DMS153 (cell line): Measurements from ENCODE around the gene ALDH8A1.

Experiments
- DNase-seq: peaks from one replicate; lab custom pipeline; 2025; lab: John Stamatoyannopoulos, UW

ALDH8A1 gene

GRCh38 chr6:134951494-134952263 lies 1.8 kb upstream of the ALDH8A1 start:
- no peak for DNase-seq

DNA sequence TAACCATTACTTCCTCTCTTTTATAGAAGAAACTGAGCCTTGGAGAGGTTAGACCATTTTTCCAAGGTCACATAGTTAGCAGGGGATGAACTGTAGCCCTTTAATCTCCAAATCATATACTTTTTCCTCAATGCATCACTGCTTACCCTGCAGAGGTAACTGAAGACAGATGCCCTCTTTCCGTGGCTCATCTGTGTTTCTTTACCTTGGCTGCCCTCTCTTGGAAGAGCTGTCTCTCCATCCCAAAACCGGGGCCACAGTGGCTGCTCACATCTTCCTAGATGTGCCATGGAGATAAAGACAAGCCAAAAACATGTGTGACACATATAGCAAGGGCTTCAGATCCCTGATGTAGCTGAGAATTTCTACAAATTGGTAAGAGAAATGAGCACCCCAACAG lies 581 bp upstream of the ALDH8A1 start:
- no peak for DNase-seq

DNA sequence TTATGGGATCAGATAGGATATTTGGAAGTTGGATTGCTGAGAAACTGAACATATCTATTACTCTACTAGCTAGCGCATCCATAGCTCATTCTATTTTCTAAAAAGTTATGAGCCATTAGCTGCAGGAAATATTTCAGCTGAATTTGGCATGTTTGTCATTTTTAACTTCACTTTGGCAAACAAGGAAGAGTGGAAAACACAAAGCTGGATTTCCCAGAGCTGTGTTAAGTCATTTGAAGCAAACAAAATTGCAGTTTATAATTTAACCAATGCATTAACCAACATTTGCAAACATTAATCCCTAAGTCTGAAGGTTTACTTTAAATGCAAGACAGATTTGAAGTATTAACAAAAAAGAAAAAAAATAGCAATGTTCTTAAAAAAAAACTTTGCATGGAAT lies 1.2 kb downstream of the ALDH8A1 start:
- DNase-seq = no peak

DNA sequence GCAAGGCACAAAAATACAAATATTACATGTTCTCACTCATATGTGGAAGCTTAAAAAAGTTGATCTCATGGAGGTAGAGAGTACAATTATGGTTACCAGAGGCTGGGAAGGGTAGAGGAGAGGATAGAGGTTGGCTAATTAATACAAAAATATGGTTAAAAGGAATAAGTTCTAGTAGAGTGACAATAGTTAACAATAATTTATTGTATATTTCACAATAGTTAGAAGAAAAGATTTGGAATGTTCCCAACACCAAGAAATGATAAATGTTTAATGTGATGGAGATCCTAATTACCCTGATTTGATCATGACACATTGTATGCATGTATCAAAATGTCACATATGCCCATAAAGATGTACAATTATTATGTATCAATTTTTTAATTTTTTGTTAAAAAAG lies 1.8 kb downstream of the ALDH8A1 start:
- no peak for DNase-seq

DNA sequence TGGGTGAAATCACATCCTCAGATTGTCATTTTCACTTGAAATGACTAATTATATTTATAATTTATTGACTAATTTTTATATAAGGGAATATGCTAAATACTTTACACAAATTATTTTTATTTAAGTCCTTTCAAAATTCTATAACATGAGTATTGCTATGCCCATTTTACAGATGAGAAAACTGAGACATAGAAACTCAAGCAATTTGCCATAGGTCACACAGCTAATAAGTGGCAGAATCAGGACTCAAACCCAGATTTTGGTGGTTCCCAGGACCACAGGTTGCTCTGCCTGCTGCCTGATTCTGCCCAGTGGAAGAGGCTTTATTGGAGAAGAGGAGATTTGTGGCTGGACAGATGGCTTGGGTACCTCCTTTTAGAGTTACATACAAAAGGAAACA lies 4.9 kb downstream of the ALDH8A1 start:
- no peak for DNase-seq

GRCh38 chr6:134943522-134944111 lies 6.3 kb downstream of the ALDH8A1 start:
- DNase-seq = no peak

- DNase-seq = no peak
These were observed 11.0 kb downstream of the ALDH8A1 start for GRCh38 chr6:134938896-134939295.

GRCh38 chr6:134937426-134937825 lies 12.5 kb downstream of the ALDH8A1 start:
- DNase-seq = no peak

DNA sequence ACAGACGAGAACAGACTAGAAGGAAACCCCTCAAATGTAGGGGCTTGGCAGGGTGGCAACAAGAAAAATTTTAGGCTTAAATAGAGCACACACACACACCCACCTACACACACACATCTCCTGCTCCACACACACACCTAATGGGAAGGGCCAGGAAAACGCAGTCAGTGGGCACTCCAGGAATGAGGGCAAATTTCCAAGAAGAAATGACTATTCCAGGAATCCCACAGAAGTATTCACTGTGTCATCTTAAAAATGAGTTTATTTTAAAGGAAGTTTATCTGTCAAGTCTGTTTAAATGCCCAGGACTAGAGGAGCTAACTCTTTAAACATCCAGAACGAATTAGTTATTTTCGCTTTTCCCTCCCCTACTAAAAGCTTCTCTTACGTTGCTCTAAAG lies 13.0 kb downstream of the ALDH8A1 start:
- DNase-seq = no peak

GRCh38 chr6:134936476-134936875 lies 13.4 kb downstream of the ALDH8A1 start:
- DNase-seq = no peak

- no peak for DNase-seq
These were observed 15.0 kb downstream of the ALDH8A1 start for GRCh38 chr6:134934793-134935485.

GRCh38 chr6:134932535-134933470 lies 17.1 kb downstream of the ALDH8A1 start:
- no peak for DNase-seq

- no peak for DNase-seq
These were observed 17.8 kb downstream of the ALDH8A1 start for GRCh38 chr6:134932098-134932497.

DNA sequence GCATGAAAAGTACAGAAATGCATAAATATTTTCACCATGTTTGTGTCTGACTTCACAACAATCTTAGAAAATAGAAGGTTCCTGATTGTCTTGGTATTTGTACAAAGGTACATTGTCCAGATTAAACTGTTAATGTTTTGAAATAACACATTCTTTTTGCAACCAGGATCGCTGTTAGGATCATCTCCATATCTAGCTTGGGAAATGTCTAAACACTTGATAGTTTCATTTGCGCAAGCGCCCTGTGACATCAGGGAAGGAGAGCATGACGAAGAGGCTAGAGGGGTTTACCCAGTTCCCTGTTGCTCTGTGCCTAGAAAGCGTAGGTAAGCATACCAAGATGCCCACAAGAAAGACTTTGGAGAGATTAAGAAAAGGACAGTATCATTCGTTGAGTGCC lies 19.4 kb downstream of the ALDH8A1 start:
- no peak for DNase-seq

DNA sequence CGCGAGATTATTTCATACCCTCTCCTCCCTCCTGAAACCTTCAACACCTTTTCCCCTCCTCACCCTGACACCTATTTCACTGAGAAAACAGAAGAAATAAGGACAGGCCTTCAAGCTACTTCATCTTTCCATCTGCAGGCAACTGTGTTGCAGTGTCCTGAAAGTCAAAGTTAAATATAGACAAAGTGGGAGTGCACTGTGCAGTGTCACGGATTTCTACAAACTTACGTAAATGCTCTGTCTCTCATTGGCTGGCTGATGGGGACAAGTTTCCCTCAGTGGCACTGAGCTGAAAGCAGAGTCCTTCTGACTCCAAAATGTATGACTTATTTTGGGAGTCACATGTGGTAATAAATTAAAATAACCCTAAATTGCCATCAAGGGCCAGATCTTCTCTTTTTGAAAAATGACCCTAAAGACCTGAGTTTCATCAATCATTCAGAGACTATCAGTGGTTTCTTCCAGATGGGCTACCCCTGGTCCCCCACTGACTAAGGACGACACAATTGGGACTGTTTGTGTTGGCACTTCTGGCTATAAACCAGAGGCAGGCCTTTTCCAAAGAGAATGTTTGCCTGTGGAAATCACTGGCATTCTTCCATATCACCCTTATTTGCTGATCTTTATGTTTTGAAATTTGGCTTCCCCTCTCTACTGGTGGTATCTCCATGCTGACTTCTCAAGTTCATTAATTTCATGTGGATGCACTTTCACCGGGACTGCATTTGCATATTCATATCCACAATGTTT lies 21.6 kb downstream of the ALDH8A1 start:
- DNase-seq = no peak

GRCh38 chr6:134925800-134926199 lies 24.1 kb downstream of the ALDH8A1 start:
- DNase-seq = no peak

- no peak for DNase-seq
These were observed 28.1 kb downstream of the ALDH8A1 start for GRCh38 chr6:134921721-134922261.

DNA sequence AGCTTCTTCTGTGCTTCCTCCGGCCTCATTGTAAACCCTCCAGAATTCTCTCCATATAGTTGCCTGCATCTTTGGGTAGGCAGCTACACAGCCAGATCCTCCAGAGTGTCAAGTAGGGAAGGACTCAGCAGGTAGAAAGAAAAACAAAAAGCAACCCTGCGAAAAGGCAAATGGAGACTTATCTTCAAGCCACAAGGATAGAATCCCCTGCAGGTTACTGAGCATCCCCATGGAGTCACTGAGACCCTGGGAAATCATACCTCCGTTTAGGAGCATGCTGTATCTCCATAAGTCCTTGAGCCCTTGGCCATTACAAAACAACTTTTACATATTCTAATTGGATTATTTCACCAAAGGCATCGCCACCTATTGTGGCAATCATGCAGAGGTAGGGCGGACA lies 28.6 kb downstream of the ALDH8A1 start:
- no peak for DNase-seq

DNA sequence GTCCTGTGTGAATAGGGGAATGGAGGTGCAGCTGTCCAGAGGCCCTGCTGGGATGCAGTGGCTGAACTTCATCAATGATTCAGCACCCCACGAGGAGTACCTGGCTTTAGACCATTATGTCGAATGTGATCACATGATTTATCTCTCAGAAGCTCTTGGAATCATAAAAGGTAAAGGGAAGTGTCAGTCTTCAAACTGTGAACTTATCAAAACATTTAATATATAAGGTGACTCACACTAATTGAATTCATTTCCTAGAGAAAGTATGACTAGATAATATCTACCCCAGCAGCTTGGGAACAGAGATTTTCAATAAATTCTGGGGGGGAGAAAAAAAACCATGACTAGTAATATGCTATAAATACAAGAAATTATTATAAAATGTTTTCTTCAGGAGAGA lies 29.5 kb downstream of the ALDH8A1 start:
- DNase-seq = no peak

DNA sequence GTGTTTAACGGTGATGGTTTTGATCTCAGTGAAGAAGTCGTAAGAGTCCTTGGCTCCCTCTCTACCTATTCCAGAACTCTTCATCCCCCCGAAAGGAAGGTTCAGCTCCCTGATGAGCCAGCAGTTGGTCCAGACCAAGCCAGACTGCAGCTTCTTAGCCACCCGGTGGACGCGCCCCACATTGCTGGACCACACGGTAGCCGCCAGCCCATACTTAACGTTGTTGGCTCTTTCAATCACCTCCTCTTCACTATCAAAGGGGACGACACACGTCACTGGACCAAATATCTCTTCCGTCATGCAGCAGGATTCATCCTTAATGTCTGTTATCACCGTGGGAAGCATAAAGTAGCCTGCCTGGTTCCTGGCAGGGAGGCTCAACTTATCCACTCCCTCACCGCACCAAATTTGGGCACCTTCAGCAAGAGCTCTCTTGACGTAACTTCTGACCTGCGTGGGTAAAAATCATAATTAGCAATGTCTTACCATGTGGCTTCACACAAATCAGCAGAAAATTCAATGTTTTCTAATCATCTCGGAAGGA lies 31.4 kb downstream of the ALDH8A1 start:
- no peak for DNase-seq

GRCh38 chr6:134911547-134911946 lies 38.4 kb downstream of the ALDH8A1 start:
- no peak for DNase-seq
